HEK293 (cell line): Measurements from ENCODE around the gene TMEM140.

Source experiments
- CTCF ChIA-PET: fragments of 350-600 bp; formaldehyde crosslinking; extraction: SDS; loops from one replicate; lab custom pipeline; 2021; ENCODE audit warnings: antibody characterized with exemption; lab: Yijun Ruan, JAX
- POLR2A ChIA-PET: fragments of 300-600 bp; formaldehyde crosslinking; extraction: SDS; loops from one replicate; lab custom pipeline; 2020; ENCODE audit warnings: antibody characterized with exemption, inconsistent platforms; lab: Yijun Ruan, JAX
- H3K27ac ChIP-seq: fragments of 200-500 bp; sonication (Bioruptor generic); 2 replicates; pipeline ENCODE4 v1.5.1; 2014; ENCODE audit warnings: low read depth, low read length, control low read depth, inconsistent platforms; ENCODE audit errors: extremely low read depth
- H3K36me3 ChIP-seq, 2 experiments: fragments of 200-500 bp in 1 of 2; sonication (Bioruptor generic) in 1 of 2; 1 replicate in 1 of 2; 2 replicates in 1 of 2; pipeline ENCODE4 v1.5.1; 2014 to 2017; ENCODE audit warnings: inconsistent platforms in 2 of 2, low read length in 2 of 2; ENCODE audit not compliant: control insufficient read depth in 2 of 2, insufficient read depth in 1 of 2
- H3K4me1 ChIP-seq: fragments of 200-500 bp; sonication (Bioruptor generic); 2 replicates; pipeline ENCODE4 v1.5.1; 2014; ENCODE audit warnings: mild to moderate bottlenecking, low read length, inconsistent platforms; ENCODE audit not compliant: control insufficient read depth, insufficient read depth
- H3K4me3 ChIP-seq: 2 replicates; pipeline ENCODE4 v1.5.1; 2011; ENCODE audit warnings: low read depth, mild to moderate bottlenecking, control low read depth, low read length, moderate library complexity
- H3K9me3 ChIP-seq: fragments of 200-500 bp; sonication (Bioruptor generic); 2 replicates; pipeline ENCODE4 v1.5.1; 2014; ENCODE audit warnings: low read depth, low read length, inconsistent platforms; ENCODE audit not compliant: control insufficient read depth, insufficient read depth
- BCL11A ChIP-seq: fragments of 450-650 bp; formaldehyde crosslinking; IDR thresholded peaks from 2 replicates; pipeline ENCODE4 v1.5.1; 2016; ENCODE audit warnings: low read depth, missing biosample characterization, missing genetic modification characterization
- KLF9 ChIP-seq: fragments of 450-650 bp; formaldehyde crosslinking; IDR thresholded peaks from 2 replicates; pipeline ENCODE4 v1.5.1; 2016; ENCODE audit warnings: missing biosample characterization, missing genetic modification characterization, low read depth
- SP3 ChIP-seq: fragments of 450-650 bp; formaldehyde crosslinking; IDR thresholded peaks from 2 replicates; pipeline ENCODE4 v1.5.1; 2016; ENCODE audit warnings: missing biosample characterization, missing genetic modification characterization
- YY1 ChIP-seq: fragments of 450-650 bp; formaldehyde crosslinking; IDR thresholded peaks from 2 replicates; pipeline ENCODE4 v1.5.1; 2018; ENCODE audit warnings: missing biosample characterization, missing genetic modification characterization
- ZBTB21 ChIP-seq: fragments of 450-650 bp; formaldehyde crosslinking; IDR thresholded peaks from 2 replicates; pipeline ENCODE4 v1.5.1; 2017; ENCODE audit warnings: missing biosample characterization, missing genetic modification characterization
- ZFP3 ChIP-seq: fragments of 450-650 bp; formaldehyde crosslinking; IDR thresholded peaks from 2 replicates; pipeline ENCODE4 v1.5.1; 2016; ENCODE audit warnings: low read depth, missing biosample characterization, missing genetic modification characterization
- ZNF133 ChIP-seq: fragments of 450-650 bp; formaldehyde crosslinking; IDR thresholded peaks from 2 replicates; pipeline ENCODE4 v1.5.1; 2016; ENCODE audit warnings: missing biosample characterization, missing genetic modification characterization
- ZNF140 ChIP-seq: fragments of 450-650 bp; formaldehyde crosslinking; IDR thresholded peaks from 2 replicates; pipeline ENCODE4 v1.5.1; 2016; ENCODE audit warnings: missing biosample characterization, missing genetic modification characterization
- ZNF157 ChIP-seq: fragments of 450-650 bp; formaldehyde crosslinking; IDR thresholded peaks from 2 replicates; pipeline ENCODE4 v1.5.1; 2016; ENCODE audit warnings: missing biosample characterization, missing genetic modification characterization
- ZNF16 ChIP-seq: fragments of 450-650 bp; formaldehyde crosslinking; IDR thresholded peaks from 2 replicates; pipeline ENCODE4 v1.5.1; 2016; ENCODE audit warnings: low read depth, missing biosample characterization, missing genetic modification characterization
- ZNF24 ChIP-seq: fragments of 450-650 bp; formaldehyde crosslinking; IDR thresholded peaks from 2 replicates; pipeline ENCODE4 v1.5.1; 2016; ENCODE audit warnings: missing biosample characterization, missing genetic modification characterization
- ZNF335 ChIP-seq: fragments of 450-650 bp; formaldehyde crosslinking; conservative IDR thresholded peaks from 2 replicates; pipeline ENCODE4 v1.5.1; 2016; ENCODE audit warnings: missing biosample characterization, missing genetic modification characterization
- ZNF350 ChIP-seq: fragments of 450-650 bp; formaldehyde crosslinking; IDR thresholded peaks from 2 replicates; pipeline ENCODE4 v1.5.0; 2017; ENCODE audit warnings: missing biosample characterization, mild to moderate bottlenecking, missing genetic modification characterization
- ZNF391 ChIP-seq: fragments of 450-650 bp; formaldehyde crosslinking; IDR thresholded peaks from 2 replicates; pipeline ENCODE4 v1.5.1; 2016; ENCODE audit warnings: low read depth, missing biosample characterization, missing genetic modification characterization, borderline replicate concordance
- ZNF596 ChIP-seq: fragments of 450-650 bp; IDR thresholded peaks from 2 replicates; pipeline ENCODE4 v1.5.0; 2018; ENCODE audit warnings: missing biosample characterization, mild to moderate bottlenecking, missing genetic modification characterization, moderate library complexity
- ZNF654 ChIP-seq: fragments of 450-650 bp; formaldehyde crosslinking; IDR thresholded peaks from 2 replicates; pipeline ENCODE4 v1.5.1; 2016; ENCODE audit warnings: low read depth, missing biosample characterization, missing genetic modification characterization
- ZNF677 ChIP-seq: fragments of 450-650 bp; IDR thresholded peaks from 2 replicates; pipeline ENCODE4 v1.5.0; 2018; ENCODE audit warnings: missing biosample characterization, mild to moderate bottlenecking, missing genetic modification characterization, moderate library complexity
- ZXDB ChIP-seq: fragments of 450-650 bp; formaldehyde crosslinking; IDR thresholded peaks from 2 replicates; pipeline ENCODE4 v1.5.1; 2016; ENCODE audit warnings: missing biosample characterization, missing genetic modification characterization
- TF ChIP-seq, protein P1 (sequence below): fragments of 450-650 bp; formaldehyde crosslinking; IDR thresholded peaks from 2 replicates; pipeline ENCODE4 v1.5.1; 2016; ENCODE audit warnings: missing biosample characterization, missing genetic modification characterization, low read depth
- TF ChIP-seq, protein P2 (sequence below): fragments of 450-650 bp; formaldehyde crosslinking; IDR thresholded peaks from 2 replicates; pipeline ENCODE4 v1.5.1; 2016; ENCODE audit warnings: missing biosample characterization, missing genetic modification characterization
- TF ChIP-seq, protein P3 (sequence below): fragments of 450-650 bp; formaldehyde crosslinking; IDR thresholded peaks from 2 replicates; pipeline ENCODE4 v1.5.1; 2017; ENCODE audit warnings: missing biosample characterization, missing genetic modification characterization
- TF ChIP-seq, protein P4 (sequence below): fragments of 450-650 bp; formaldehyde crosslinking; IDR thresholded peaks from 2 replicates; pipeline ENCODE4 v1.5.1; 2016; ENCODE audit warnings: missing biosample characterization, missing genetic modification characterization
- TF ChIP-seq, protein P5 (sequence below): fragments of 450-650 bp; formaldehyde crosslinking; conservative IDR thresholded peaks from 2 replicates; pipeline ENCODE4 v1.5.1; 2016; ENCODE audit warnings: low read depth, missing biosample characterization, missing genetic modification characterization

The TMEM140 gene

DNA sequence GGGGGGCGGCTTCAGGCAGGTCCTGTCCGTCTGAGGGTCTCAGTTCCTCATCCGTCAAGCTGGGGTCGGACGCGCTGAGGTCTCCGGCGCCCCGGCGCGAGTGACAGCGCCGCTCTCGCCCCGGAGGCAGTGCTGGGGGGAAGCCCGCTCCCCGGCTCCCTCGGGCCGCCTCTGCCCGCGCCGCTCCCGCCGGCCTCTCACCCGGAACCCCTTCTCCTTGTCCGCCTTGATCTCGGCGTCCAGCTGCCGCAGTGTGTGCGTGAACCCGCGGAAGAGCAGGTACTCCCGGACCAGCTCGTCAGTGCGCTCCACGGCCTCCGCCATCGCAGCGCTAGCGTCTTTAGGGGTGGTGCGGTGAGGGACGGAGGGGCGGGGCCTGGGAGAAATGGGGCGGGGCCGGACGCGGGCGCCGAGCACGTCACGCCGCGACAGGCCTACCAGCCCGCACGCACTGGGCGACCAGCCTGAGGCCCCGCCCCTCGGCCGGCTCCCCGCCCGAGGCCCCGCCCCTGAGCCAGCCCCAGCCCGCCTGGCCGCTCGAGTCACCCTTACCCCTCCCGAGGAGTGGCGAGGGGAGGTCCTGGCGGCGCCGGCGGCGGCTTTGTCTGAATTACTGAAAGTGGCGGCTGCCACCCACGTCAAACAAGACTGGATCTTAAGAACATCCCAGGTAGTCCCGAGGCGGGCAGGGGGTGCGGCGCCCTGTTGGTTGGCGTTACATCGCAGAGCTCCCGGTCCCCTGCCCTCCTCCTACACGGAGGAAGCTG lies 63.5 kb downstream of the TMEM140 start, which contains the start of gene WDR91:
TSS of gene WDR91 (minus strand) at position 348 of the 767 bp plus-strand sequence. CDS start at position 324, 24 bp downstream.
- CTCF ChIA-PET, result no interaction called here
- Histone ChIP-seq H3K4me3 (peak within 1 kb of the TSS; percentile 84), H3K27ac (peak within 1 kb of the TSS; percentile 33; the same call in 1 of the 2 replicates), H3K4me1 (peaks cover 7% of the 10 kb centered on the region), H3K9me3 (no peaks in the 10 kb centered on the region), H3K36me3 (peaks cover 0 to 10% of the 10 kb centered on the region in 2 experiments; a peak in 1 of 3 replicates)
- POLR2A ChIA-PET, result interaction anchor here (1.1 to 1.5 kb wide), 3 partner anchors 9 to 41 kb away, joined by 3 to 4 read pairs (median 3); partner anchors contain the start of gene CYREN
- TF ChIP-seq ZNF24 (tag by site-specific recombination), result no peak
- TF ChIP-seq ZNF16 (tag by site-specific recombination), result no peak
- TF ChIP-seq ZNF677 (tag by site-specific recombination), result no peak
- TF ChIP-seq, protein P1, sequence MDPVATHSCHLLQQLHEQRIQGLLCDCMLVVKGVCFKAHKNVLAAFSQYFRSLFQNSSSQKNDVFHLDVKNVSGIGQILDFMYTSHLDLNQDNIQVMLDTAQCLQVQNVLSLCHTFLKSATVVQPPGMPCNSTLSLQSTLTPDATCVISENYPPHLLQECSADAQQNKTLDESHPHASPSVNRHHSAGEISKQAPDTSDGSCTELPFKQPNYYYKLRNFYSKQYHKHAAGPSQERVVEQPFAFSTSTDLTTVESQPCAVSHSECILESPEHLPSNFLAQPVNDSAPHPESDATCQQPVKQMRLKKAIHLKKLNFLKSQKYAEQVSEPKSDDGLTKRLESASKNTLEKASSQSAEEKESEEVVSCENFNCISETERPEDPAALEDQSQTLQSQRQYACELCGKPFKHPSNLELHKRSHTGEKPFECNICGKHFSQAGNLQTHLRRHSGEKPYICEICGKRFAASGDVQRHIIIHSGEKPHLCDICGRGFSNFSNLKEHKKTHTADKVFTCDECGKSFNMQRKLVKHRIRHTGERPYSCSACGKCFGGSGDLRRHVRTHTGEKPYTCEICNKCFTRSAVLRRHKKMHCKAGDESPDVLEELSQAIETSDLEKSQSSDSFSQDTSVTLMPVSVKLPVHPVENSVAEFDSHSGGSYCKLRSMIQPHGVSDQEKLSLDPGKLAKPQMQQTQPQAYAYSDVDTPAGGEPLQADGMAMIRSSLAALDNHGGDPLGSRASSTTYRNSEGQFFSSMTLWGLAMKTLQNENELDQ (tag by site-specific recombination), result no peak
- no peak for TF ChIP-seq ZBTB21 (tag by site-specific recombination)
- TF ChIP-seq SP3, result peak; percentile 71
- TF ChIP-seq YY1 (tag by site-specific recombination), result peak; percentile 72
- no peak for TF ChIP-seq ZXDB
- TF ChIP-seq, protein P2, sequence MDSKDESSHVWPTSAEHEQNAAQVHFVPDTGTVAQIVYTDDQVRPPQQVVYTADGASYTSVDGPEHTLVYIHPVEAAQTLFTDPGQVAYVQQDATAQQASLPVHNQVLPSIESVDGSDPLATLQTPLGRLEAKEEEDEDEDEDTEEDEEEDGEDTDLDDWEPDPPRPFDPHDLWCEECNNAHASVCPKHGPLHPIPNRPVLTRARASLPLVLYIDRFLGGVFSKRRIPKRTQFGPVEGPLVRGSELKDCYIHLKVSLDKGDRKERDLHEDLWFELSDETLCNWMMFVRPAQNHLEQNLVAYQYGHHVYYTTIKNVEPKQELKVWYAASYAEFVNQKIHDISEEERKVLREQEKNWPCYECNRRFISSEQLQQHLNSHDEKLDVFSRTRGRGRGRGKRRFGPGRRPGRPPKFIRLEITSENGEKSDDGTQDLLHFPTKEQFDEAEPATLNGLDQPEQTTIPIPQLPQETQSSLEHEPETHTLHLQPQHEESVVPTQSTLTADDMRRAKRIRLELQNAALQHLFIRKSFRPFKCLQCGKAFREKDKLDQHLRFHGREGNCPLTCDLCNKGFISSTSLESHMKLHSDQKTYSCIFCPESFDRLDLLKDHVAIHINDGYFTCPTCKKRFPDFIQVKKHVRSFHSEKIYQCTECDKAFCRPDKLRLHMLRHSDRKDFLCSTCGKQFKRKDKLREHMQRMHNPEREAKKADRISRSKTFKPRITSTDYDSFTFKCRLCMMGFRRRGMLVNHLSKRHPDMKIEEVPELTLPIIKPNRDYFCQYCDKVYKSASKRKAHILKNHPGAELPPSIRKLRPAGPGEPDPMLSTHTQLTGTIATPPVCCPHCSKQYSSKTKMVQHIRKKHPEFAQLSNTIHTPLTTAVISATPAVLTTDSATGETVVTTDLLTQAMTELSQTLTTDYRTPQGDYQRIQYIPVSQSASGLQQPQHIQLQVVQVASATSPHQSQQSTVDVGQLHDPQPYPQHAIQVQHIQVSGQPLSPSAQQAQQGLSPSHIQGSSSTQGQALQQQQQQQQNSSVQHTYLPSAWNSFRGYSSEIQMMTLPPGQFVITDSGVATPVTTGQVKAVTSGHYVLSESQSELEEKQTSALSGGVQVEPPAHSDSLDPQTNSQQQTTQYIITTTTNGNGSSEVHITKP (tag by site-specific recombination), result peak; percentile 31; the same call in 1 of the 2 replicates
- TF ChIP-seq BCL11A (tag by site-specific recombination), result no peak
- no peak for TF ChIP-seq ZNF350
- TF ChIP-seq, protein P3, sequence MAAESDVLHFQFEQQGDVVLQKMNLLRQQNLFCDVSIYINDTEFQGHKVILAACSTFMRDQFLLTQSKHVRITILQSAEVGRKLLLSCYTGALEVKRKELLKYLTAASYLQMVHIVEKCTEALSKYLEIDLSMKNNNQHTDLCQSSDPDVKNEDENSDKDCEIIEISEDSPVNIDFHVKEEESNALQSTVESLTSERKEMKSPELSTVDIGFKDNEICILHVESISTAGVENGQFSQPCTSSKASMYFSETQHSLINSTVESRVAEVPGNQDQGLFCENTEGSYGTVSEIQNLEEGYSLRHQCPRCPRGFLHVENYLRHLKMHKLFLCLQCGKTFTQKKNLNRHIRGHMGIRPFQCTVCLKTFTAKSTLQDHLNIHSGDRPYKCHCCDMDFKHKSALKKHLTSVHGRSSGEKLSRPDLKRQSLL (tag by site-specific recombination), result no peak
- TF ChIP-seq KLF9, result 0 out of 2 replicates have a peak, but pooled peaks have one; percentile 15
- TF ChIP-seq ZNF157 (tag by site-specific recombination), result no peak
- TF ChIP-seq ZFP3 (tag by site-specific recombination), result no peak
- 0 out of 2 replicates have a peak, but pooled peaks have one; percentile 31 for TF ChIP-seq ZNF391 (tag by site-specific recombination)
- peak; percentile 79 for TF ChIP-seq ZNF335 (tag by site-specific recombination)
- no peak for TF ChIP-seq ZNF654 (tag by site-specific recombination)
- TF ChIP-seq, protein P4, sequence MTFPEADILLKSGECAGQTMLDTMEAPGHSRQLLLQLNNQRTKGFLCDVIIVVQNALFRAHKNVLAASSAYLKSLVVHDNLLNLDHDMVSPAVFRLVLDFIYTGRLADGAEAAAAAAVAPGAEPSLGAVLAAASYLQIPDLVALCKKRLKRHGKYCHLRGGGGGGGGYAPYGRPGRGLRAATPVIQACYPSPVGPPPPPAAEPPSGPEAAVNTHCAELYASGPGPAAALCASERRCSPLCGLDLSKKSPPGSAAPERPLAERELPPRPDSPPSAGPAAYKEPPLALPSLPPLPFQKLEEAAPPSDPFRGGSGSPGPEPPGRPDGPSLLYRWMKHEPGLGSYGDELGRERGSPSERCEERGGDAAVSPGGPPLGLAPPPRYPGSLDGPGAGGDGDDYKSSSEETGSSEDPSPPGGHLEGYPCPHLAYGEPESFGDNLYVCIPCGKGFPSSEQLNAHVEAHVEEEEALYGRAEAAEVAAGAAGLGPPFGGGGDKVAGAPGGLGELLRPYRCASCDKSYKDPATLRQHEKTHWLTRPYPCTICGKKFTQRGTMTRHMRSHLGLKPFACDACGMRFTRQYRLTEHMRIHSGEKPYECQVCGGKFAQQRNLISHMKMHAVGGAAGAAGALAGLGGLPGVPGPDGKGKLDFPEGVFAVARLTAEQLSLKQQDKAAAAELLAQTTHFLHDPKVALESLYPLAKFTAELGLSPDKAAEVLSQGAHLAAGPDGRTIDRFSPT, result peak; percentile 68; the same call in 1 of the 2 replicates
- TF ChIP-seq, protein P5, sequence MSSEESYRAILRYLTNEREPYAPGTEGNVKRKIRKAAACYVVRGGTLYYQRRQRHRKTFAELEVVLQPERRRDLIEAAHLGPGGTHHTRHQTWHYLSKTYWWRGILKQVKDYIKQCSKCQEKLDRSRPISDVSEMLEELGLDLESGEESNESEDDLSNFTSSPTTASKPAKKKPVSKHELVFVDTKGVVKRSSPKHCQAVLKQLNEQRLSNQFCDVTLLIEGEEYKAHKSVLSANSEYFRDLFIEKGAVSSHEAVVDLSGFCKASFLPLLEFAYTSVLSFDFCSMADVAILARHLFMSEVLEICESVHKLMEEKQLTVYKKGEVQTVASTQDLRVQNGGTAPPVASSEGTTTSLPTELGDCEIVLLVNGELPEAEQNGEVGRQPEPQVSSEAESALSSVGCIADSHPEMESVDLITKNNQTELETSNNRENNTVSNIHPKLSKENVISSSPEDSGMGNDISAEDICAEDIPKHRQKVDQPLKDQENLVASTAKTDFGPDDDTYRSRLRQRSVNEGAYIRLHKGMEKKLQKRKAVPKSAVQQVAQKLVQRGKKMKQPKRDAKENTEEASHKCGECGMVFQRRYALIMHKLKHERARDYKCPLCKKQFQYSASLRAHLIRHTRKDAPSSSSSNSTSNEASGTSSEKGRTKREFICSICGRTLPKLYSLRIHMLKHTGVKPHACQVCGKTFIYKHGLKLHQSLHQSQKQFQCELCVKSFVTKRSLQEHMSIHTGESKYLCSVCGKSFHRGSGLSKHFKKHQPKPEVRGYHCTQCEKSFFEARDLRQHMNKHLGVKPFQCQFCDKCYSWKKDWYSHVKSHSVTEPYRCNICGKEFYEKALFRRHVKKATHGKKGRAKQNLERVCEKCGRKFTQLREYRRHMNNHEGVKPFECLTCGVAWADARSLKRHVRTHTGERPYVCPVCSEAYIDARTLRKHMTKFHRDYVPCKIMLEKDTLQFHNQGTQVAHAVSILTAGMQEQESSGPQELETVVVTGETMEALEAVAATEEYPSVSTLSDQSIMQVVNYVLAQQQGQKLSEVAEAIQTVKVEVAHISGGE (tag by site-specific recombination), result peak; percentile 33; the same call in 1 of the 2 replicates
- no peak for TF ChIP-seq ZNF140
- 0 out of 2 replicates have a peak, but pooled peaks have one; percentile 5 for TF ChIP-seq ZNF133 (tag by site-specific recombination)
- no peak for TF ChIP-seq ZNF596
